Measurements from ENCODE around the gene AGPAT2.

AGPAT2 gene

GRCh38 chr9:136659861-136660784 lies 27.1 kb downstream of the AGPAT2 start:
- DNase-seq: peak in 1 of 2 experiments; percentile 18

- peak in 1 of 2 experiments; percentile 22 for DNase-seq
Measured at GRCh38 chr9:136658849-136659535, 28.3 kb downstream of the AGPAT2 start.

GRCh38 chr9:136657974-136658848 lies 29.0 kb downstream of the AGPAT2 start:
- DNase-seq: no peak

GRCh38 chr9:136656795-136657611 lies 30.3 kb downstream of the AGPAT2 start:
- peak in 1 of 2 experiments; percentile 19 for DNase-seq

GRCh38 chr9:136656183-136656738 lies 31.0 kb downstream of the AGPAT2 start:
- no peak for DNase-seq

GRCh38 chr9:136655536-136656182 lies 31.6 kb downstream of the AGPAT2 start:
- DNase-seq: no peak

GRCh38 chr9:136654820-136655535 lies 32.3 kb downstream of the AGPAT2 start:
- DNase-seq: no peak

- DNase-seq: no peak
Measured at GRCh38 chr9:136653323-136654079, 33.8 kb downstream of the AGPAT2 start.

- DNase-seq: no peak
Measured at GRCh38 chr9:136651860-136652259, 35.4 kb downstream of the AGPAT2 start.

GRCh38 chr9:136650648-136651047 lies 36.6 kb downstream of the AGPAT2 start:
- DNase-seq: no peak

- no peak for DNase-seq
Measured at GRCh38 chr9:136650021-136650420, 37.2 kb downstream of the AGPAT2 start.

GRCh38 chr9:136648751-136649150 lies 38.5 kb downstream of the AGPAT2 start:
- no peak for DNase-seq

GRCh38 chr9:136646827-136647711 lies 40.2 kb downstream of the AGPAT2 start:
- no peak for DNase-seq

- DNase-seq: no peak
Measured at GRCh38 chr9:136645903-136646754, 41.1 kb downstream of the AGPAT2 start.

GRCh38 chr9:136645352-136645902 lies 41.8 kb downstream of the AGPAT2 start:
- DNase-seq: no peak

- peak; percentile 82 to 86 for DNase-seq
Measured at GRCh38 chr9:136644593-136645351, 42.5 kb downstream of the AGPAT2 start.

GRCh38 chr9:136644343-136644592 lies 43.0 kb downstream of the AGPAT2 start:
- DNase-seq: no peak
